GM19193 (cell line): ENCODE measurements around the gene ARFGAP1.

Experiments used
- POLR2A ChIP-seq: IDR thresholded peaks from 4 replicates; pipeline ENCODE4 v1.6.1; 2011; ENCODE audit not compliant: insufficient read depth, insufficient read length; ENCODE audit errors: extremely low read depth

The ARFGAP1 gene

GRCh38 chr20:63272105-63273058 lies at the start of gene ARFGAP1:
Gene ARFGAP1 (plus strand): TSS chr20:63272813. CDS start chr20:63275581, 2,768 bp downstream.
- TF ChIP-seq POLR2A: peak; percentile 81

GRCh38 chr20:63223121-63223825 lies 49.3 kb upstream of the ARFGAP1 start:
- TF ChIP-seq POLR2A: no peak

GRCh38 chr20:63223826-63224207 lies 48.8 kb upstream of the ARFGAP1 start:
- no peak for TF ChIP-seq POLR2A

GRCh38 chr20:63224412-63225081 lies 48.1 kb upstream of the ARFGAP1 start:
- no peak for TF ChIP-seq POLR2A

GRCh38 chr20:63225082-63225454 lies 47.5 kb upstream of the ARFGAP1 start:
- TF ChIP-seq POLR2A: no peak

- TF ChIP-seq POLR2A: no peak
Observed at GRCh38 chr20:63226042-63226943, 46.3 kb upstream of the ARFGAP1 start.

- TF ChIP-seq POLR2A: no peak
Observed at GRCh38 chr20:63227260-63227659, 45.4 kb upstream of the ARFGAP1 start.

- TF ChIP-seq POLR2A: no peak
Observed at GRCh38 chr20:63228806-63229205, 43.8 kb upstream of the ARFGAP1 start.

GRCh38 chr20:63230800-63231268 lies 41.8 kb upstream of the ARFGAP1 start:
- no peak for TF ChIP-seq POLR2A

- TF ChIP-seq POLR2A: no peak
Observed at GRCh38 chr20:63232235-63233060, 40.2 kb upstream of the ARFGAP1 start.

GRCh38 chr20:63233061-63233344 lies 39.6 kb upstream of the ARFGAP1 start:
- TF ChIP-seq POLR2A: no peak

GRCh38 chr20:63233924-63234323 lies 38.7 kb upstream of the ARFGAP1 start:
- TF ChIP-seq POLR2A: no peak

GRCh38 chr20:63234693-63235398 lies 37.8 kb upstream of the ARFGAP1 start:
- TF ChIP-seq POLR2A: no peak
